Measurements from ENCODE around the gene OR2F2.

- TF ChIP-seq, protein P1, sequence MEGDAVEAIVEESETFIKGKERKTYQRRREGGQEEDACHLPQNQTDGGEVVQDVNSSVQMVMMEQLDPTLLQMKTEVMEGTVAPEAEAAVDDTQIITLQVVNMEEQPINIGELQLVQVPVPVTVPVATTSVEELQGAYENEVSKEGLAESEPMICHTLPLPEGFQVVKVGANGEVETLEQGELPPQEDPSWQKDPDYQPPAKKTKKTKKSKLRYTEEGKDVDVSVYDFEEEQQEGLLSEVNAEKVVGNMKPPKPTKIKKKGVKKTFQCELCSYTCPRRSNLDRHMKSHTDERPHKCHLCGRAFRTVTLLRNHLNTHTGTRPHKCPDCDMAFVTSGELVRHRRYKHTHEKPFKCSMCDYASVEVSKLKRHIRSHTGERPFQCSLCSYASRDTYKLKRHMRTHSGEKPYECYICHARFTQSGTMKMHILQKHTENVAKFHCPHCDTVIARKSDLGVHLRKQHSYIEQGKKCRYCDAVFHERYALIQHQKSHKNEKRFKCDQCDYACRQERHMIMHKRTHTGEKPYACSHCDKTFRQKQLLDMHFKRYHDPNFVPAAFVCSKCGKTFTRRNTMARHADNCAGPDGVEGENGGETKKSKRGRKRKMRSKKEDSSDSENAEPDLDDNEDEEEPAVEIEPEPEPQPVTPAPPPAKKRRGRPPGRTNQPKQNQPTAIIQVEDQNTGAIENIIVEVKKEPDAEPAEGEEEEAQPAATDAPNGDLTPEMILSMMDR (conservative IDR thresholded peaks at IDR 0.05 in 1 of 2, IDR thresholded peaks at IDR 0.05 in 1 of 2; ENCODE audit: extremely low read depth in 1 of 2, insufficient read depth in 1 of 2, low read depth in 1 of 2, low read length in 2 of 2) = no peak
- TF ChIP-seq EZH2 (IDR thresholded peaks at IDR 0.05; ENCODE audit: borderline replicate concordance, low read length) = no peak
These were observed 26.0 kb downstream of the OR2F2 start for GRCh38 chr7:143960813-143961610.

Measured in mammary epithelial cell (primary cell).